ENCODE results near the gene BBS12.

- TF ChIP-seq CTCF (IDR thresholded peaks at IDR 0.05) = no peak
- TF ChIP-seq POLR2AphosphoS5 (IDR thresholded peaks at IDR 0.05) = no peak
- TF ChIP-seq POLR2A (IDR thresholded peaks at IDR 0.05) = no peak
These were observed 39.8 kb downstream of the BBS12 start for GRCh38 chr4:122772311-122772710.

Measured in upper lobe of left lung (tissue), 4 donors.